ENCODE data around the gene PEA15.

The PEA15 gene

GRCh38 chr1:160205242-160206035 is at the start of gene PEA15:
PEA15 (plus strand) TSS chr1:160205384; CDS start chr1:160211545, 6,161 bp downstream.
- peak; percentile 31 for DNase-seq (ENCODE audit: low read depth)

GRCh38 chr1:160156361-160156760 is 48.8 kb upstream of the PEA15 start:
- DNase-seq (ENCODE audit: low read depth): no peak

- no peak for DNase-seq (ENCODE audit: low read depth)
Observed at GRCh38 chr1:160157174-160157573, 48.0 kb upstream of the PEA15 start.

- no peak for DNase-seq (ENCODE audit: low read depth)
Observed at GRCh38 chr1:160158031-160158430, 47.2 kb upstream of the PEA15 start.

- DNase-seq (ENCODE audit: low read depth): no peak
Observed at GRCh38 chr1:160158534-160158933, 46.6 kb upstream of the PEA15 start.

GRCh38 chr1:160159846-160160245 is 45.3 kb upstream of the PEA15 start:
- no peak for DNase-seq (ENCODE audit: low read depth)

GRCh38 chr1:160161965-160162705 is 43.0 kb upstream of the PEA15 start:
- no peak for DNase-seq (ENCODE audit: low read depth)

GRCh38 chr1:160162931-160163330 is 42.3 kb upstream of the PEA15 start:
- no peak for DNase-seq (ENCODE audit: low read depth)

- no peak for DNase-seq (ENCODE audit: low read depth)
Observed at GRCh38 chr1:160163615-160164014, 41.6 kb upstream of the PEA15 start.

GRCh38 chr1:160164121-160164520 is 41.1 kb upstream of the PEA15 start:
- DNase-seq (ENCODE audit: low read depth): no peak

- no peak for DNase-seq (ENCODE audit: low read depth)
Observed at GRCh38 chr1:160166166-160166868, 38.9 kb upstream of the PEA15 start.

- no peak for DNase-seq (ENCODE audit: low read depth)
Observed at GRCh38 chr1:160167056-160167455, 38.1 kb upstream of the PEA15 start.

GRCh38 chr1:160167580-160167979 is 37.6 kb upstream of the PEA15 start:
- no peak for DNase-seq (ENCODE audit: low read depth)

GRCh38 chr1:160168016-160168415 is 37.2 kb upstream of the PEA15 start:
- no peak for DNase-seq (ENCODE audit: low read depth)

GRCh38 chr1:160168609-160169369 is 36.4 kb upstream of the PEA15 start:
- no peak for DNase-seq (ENCODE audit: low read depth)

- no peak for DNase-seq (ENCODE audit: low read depth)
Observed at GRCh38 chr1:160169553-160170399, 35.4 kb upstream of the PEA15 start.

- DNase-seq (ENCODE audit: low read depth): no peak
Observed at GRCh38 chr1:160171354-160171753, 33.8 kb upstream of the PEA15 start.

- DNase-seq (ENCODE audit: low read depth): no peak
Observed at GRCh38 chr1:160171980-160172379, 33.2 kb upstream of the PEA15 start.

GRCh38 chr1:160177231-160177630 is 28.0 kb upstream of the PEA15 start:
- no peak for DNase-seq (ENCODE audit: low read depth)

- DNase-seq (ENCODE audit: low read depth): no peak
Observed at GRCh38 chr1:160177667-160178066, 27.5 kb upstream of the PEA15 start.

- no peak for DNase-seq (ENCODE audit: low read depth)
Observed at GRCh38 chr1:160178731-160179130, 26.5 kb upstream of the PEA15 start.
